K562 (cell line): ENCODE data around the gene CNP. TPM values are rescaled to one million over a fixed set of nuclear protein-coding genes. Genes with fewer than 3 reads are reported as not detected.

Experiments used
- CHD2 ChIP-seq: IDR thresholded peaks from 2 replicates; pipeline ENCODE4 v1.6.1; 2011; ENCODE audit warnings: low read depth, low read length
- ELF1 ChIP-seq: fragments of 200-800 bp; sonication (Bioruptor generic); IDR thresholded peaks from 2 replicates; pipeline ENCODE4 v1.6.1; 2016; ENCODE audit warnings: missing genetic modification characterization, missing compliant biosample characterization
- NFRKB ChIP-seq: fragments of 450-650 bp; IDR thresholded peaks from 2 replicates; pipeline ENCODE4 v1.6.1; 2016; ENCODE audit warnings: low read depth
- TRIM24 ChIP-seq, 2 experiments: fragments of 450-650 bp; IDR thresholded peaks; 2 replicates each; pipeline ENCODE4 v1.6.1; 2016
- ZNF239 ChIP-seq: fragments of 250-450 bp; sonication (Bioruptor Pico); IDR thresholded peaks from 2 replicates; pipeline ENCODE4 v1.4.0; 2020; ENCODE audit warnings: mild to moderate bottlenecking
- polyA plus RNA-seq, 8 experiments: library from polyadenylated mRNA; depleted of rRNA in 4 of 8; stranded (reverse) in 5 of 8; unstranded in 3 of 8; fragments of >200 nt; fragmentation: Nextera tagmentation in 2 of 8; fragmentation: Illumina TruSeq in 1 of 8; extraction: Ambion mirVana in 2 of 8; extraction: Trizol in 1 of 8; gene quantifications; 2 replicates each; pipeline versions ENCODE4 v1.2.1 to v1.2.3, GENCODE V29; 2011 to 2014; ENCODE audit warnings: inconsistent platforms in 1 of 8, missing spikeins in 1 of 8
- total RNA-seq, 7 experiments: library from RNA; depleted of rRNA in 6 of 7; stranded (reverse); fragments of >200 nt in 6 of 7; fragmentation: Illumina TruSeq in 2 of 7; extraction: Trizol in 2 of 7; gene quantifications; 2 replicates each; pipeline versions ENCODE4 v1.2.1 to v1.2.3, GENCODE V29; 2011 to 2021; ENCODE audit warnings: low replicate concordance in 1 of 7
- TF ChIP-seq, protein P1 (sequence below): fragments of 200-600 bp; sonication (generic); IDR thresholded peaks from one replicate; pipeline ENCODE4 v1.6.1; 2012; ENCODE audit warnings: mild to moderate bottlenecking, low read depth, low read length, inconsistent platforms
- TF ChIP-seq, protein P2 (sequence below): fragments of 250-450 bp; sonication (Bioruptor Pico); IDR thresholded peaks from 2 replicates; pipeline ENCODE4 v1.8.0; 2021; ENCODE audit warnings: moderate library complexity, mild to moderate bottlenecking, inconsistent platforms
- TF ChIP-seq, protein P3 (sequence below): fragments of 450-650 bp; formaldehyde crosslinking; IDR thresholded peaks from 2 replicates; pipeline ENCODE4 v1.4.0; 2020; ENCODE audit warnings: mild to moderate bottlenecking
- TF ChIP-seq, protein P4 (sequence below): fragments of 450-650 bp; IDR thresholded peaks from 2 replicates; pipeline ENCODE4 v1.6.1; 2017; ENCODE audit warnings: antibody characterized with exemption, mild to moderate bottlenecking

Gene CNP
- total and polyA plus RNA-seq, 9 of the 15 experiments (the other 6 are each of a cell fraction or from before 2014, with no cell fraction given): 1.7 to 52.0 (median 29.1) TPM

DNA sequence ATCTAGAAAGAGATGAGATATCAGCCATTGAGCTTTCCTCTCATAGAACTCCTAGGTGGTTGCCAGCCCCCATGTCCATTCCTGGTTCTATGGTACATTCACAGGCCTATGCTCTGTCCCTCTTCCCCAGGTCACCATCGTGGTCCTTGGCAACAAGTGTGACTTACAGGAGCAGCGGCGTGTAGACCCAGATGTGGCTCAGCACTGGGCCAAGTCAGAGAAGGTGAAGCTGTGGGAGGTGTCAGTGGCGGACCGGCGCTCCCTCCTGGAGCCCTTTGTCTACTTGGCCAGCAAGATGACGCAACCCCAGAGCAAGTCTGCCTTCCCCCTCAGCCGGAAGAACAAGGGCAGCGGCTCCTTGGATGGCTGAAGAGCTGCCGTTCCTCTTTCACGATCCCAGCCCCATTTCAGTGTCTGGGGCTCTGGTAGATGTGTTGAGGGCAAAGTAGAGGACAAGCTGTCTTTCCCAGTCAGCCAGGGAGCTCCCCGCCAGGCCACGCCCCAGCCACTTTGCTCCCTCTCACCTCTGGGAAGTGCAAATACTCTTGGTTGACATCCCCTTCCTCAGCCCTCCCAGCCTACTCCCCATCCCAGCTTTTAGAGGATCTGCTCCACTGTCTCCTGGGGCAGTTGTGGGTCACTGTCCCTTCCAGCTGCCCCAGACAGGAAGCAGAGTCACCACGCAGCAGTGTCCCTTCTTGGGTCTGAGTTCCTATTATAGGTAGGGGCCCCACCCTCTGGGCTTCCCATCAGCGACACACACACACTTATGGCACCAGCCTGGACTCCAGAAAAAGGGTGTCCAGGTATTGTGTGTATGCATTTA lies 57.1 kb downstream of the CNP start (continued):
- TF ChIP-seq, protein P1, sequence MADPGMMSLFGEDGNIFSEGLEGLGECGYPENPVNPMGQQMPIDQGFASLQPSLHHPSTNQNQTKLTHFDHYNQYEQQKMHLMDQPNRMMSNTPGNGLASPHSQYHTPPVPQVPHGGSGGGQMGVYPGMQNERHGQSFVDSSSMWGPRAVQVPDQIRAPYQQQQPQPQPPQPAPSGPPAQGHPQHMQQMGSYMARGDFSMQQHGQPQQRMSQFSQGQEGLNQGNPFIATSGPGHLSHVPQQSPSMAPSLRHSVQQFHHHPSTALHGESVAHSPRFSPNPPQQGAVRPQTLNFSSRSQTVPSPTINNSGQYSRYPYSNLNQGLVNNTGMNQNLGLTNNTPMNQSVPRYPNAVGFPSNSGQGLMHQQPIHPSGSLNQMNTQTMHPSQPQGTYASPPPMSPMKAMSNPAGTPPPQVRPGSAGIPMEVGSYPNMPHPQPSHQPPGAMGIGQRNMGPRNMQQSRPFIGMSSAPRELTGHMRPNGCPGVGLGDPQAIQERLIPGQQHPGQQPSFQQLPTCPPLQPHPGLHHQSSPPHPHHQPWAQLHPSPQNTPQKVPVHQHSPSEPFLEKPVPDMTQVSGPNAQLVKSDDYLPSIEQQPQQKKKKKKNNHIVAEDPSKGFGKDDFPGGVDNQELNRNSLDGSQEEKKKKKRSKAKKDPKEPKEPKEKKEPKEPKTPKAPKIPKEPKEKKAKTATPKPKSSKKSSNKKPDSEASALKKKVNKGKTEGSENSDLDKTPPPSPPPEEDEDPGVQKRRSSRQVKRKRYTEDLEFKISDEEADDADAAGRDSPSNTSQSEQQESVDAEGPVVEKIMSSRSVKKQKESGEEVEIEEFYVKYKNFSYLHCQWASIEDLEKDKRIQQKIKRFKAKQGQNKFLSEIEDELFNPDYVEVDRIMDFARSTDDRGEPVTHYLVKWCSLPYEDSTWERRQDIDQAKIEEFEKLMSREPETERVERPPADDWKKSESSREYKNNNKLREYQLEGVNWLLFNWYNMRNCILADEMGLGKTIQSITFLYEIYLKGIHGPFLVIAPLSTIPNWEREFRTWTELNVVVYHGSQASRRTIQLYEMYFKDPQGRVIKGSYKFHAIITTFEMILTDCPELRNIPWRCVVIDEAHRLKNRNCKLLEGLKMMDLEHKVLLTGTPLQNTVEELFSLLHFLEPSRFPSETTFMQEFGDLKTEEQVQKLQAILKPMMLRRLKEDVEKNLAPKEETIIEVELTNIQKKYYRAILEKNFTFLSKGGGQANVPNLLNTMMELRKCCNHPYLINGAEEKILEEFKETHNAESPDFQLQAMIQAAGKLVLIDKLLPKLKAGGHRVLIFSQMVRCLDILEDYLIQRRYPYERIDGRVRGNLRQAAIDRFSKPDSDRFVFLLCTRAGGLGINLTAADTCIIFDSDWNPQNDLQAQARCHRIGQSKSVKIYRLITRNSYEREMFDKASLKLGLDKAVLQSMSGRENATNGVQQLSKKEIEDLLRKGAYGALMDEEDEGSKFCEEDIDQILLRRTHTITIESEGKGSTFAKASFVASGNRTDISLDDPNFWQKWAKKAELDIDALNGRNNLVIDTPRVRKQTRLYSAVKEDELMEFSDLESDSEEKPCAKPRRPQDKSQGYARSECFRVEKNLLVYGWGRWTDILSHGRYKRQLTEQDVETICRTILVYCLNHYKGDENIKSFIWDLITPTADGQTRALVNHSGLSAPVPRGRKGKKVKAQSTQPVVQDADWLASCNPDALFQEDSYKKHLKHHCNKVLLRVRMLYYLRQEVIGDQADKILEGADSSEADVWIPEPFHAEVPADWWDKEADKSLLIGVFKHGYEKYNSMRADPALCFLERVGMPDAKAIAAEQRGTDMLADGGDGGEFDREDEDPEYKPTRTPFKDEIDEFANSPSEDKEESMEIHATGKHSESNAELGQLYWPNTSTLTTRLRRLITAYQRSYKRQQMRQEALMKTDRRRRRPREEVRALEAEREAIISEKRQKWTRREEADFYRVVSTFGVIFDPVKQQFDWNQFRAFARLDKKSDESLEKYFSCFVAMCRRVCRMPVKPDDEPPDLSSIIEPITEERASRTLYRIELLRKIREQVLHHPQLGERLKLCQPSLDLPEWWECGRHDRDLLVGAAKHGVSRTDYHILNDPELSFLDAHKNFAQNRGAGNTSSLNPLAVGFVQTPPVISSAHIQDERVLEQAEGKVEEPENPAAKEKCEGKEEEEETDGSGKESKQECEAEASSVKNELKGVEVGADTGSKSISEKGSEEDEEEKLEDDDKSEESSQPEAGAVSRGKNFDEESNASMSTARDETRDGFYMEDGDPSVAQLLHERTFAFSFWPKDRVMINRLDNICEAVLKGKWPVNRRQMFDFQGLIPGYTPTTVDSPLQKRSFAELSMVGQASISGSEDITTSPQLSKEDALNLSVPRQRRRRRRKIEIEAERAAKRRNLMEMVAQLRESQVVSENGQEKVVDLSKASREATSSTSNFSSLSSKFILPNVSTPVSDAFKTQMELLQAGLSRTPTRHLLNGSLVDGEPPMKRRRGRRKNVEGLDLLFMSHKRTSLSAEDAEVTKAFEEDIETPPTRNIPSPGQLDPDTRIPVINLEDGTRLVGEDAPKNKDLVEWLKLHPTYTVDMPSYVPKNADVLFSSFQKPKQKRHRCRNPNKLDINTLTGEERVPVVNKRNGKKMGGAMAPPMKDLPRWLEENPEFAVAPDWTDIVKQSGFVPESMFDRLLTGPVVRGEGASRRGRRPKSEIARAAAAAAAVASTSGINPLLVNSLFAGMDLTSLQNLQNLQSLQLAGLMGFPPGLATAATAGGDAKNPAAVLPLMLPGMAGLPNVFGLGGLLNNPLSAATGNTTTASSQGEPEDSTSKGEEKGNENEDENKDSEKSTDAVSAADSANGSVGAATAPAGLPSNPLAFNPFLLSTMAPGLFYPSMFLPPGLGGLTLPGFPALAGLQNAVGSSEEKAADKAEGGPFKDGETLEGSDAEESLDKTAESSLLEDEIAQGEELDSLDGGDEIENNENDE: no peak
- TF ChIP-seq, protein P2, sequence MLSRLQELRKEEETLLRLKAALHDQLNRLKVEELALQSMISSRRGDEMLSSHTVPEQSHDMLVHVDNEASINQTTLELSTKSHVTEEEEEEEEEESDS (CRISPR knock-in tag): no peak
- TF ChIP-seq ELF1 (tag): peak; percentile 77
- peak; percentile 78 for TF ChIP-seq ZNF239 (CRISPR knock-in tag)
- TF ChIP-seq, protein P3, sequence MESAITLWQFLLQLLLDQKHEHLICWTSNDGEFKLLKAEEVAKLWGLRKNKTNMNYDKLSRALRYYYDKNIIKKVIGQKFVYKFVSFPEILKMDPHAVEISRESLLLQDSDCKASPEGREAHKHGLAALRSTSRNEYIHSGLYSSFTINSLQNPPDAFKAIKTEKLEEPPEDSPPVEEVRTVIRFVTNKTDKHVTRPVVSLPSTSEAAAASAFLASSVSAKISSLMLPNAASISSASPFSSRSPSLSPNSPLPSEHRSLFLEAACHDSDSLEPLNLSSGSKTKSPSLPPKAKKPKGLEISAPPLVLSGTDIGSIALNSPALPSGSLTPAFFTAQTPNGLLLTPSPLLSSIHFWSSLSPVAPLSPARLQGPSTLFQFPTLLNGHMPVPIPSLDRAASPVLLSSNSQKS: no peak
- TF ChIP-seq CHD2: no peak
- TF ChIP-seq TRIM24 (IDR thresholded peaks at IDR 0.05): peak in 1 of 2 experiments; percentile 78; a peak in 2 of 4 replicates
- peak; percentile 75; the same call in 1 of the 2 replicates for TF ChIP-seq NFRKB
- TF ChIP-seq, protein P4, sequence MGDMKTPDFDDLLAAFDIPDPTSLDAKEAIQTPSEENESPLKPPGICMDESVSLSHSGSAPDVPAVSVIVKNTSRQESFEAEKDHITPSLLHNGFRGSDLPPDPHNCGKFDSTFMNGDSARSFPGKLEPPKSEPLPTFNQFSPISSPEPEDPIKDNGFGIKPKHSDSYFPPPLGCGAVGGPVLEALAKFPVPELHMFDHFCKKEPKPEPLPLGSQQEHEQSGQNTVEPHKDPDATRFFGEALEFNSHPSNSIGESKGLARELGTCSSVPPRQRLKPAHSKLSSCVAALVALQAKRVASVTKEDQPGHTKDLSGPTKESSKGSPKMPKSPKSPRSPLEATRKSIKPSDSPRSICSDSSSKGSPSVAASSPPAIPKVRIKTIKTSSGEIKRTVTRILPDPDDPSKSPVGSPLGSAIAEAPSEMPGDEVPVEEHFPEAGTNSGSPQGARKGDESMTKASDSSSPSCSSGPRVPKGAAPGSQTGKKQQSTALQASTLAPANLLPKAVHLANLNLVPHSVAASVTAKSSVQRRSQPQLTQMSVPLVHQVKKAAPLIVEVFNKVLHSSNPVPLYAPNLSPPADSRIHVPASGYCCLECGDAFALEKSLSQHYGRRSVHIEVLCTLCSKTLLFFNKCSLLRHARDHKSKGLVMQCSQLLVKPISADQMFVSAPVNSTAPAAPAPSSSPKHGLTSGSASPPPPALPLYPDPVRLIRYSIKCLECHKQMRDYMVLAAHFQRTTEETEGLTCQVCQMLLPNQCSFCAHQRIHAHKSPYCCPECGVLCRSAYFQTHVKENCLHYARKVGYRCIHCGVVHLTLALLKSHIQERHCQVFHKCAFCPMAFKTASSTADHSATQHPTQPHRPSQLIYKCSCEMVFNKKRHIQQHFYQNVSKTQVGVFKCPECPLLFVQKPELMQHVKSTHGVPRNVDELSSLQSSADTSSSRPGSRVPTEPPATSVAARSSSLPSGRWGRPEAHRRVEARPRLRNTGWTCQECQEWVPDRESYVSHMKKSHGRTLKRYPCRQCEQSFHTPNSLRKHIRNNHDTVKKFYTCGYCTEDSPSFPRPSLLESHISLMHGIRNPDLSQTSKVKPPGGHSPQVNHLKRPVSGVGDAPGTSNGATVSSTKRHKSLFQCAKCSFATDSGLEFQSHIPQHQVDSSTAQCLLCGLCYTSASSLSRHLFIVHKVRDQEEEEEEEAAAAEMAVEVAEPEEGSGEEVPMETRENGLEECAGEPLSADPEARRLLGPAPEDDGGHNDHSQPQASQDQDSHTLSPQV: peak; percentile 93
